Prostate gland (tissue), 2 donors: ENCODE data around the gene SPATA18.

Experiments used
- CTCF ChIP-seq, 4 experiments: fragments of 200-600 bp in 2 of 4; fragments of 450-650 bp in 2 of 4; sonication (generic) in 2 of 4; IDR thresholded peaks; 1 replicate in 3 of 4; 2 replicates in 1 of 4; pipeline ENCODE4 v1.5.1; 2016 to 2019; ENCODE audit warnings: antibody characterized with exemption in 4 of 4, mild to moderate bottlenecking in 2 of 4, moderate library complexity in 2 of 4
- POLR2A ChIP-seq: fragments of 450-650 bp; IDR thresholded peaks from one replicate; pipeline ENCODE4 v1.6.1; 2016; ENCODE audit warnings: antibody characterized with exemption, mild to moderate bottlenecking
- POLR2AphosphoS5 ChIP-seq: sonication (generic); formaldehyde crosslinking; IDR thresholded peaks from one replicate; pipeline ENCODE4 v1.6.1; 2017; ENCODE audit warnings: antibody characterized with exemption

DNA sequence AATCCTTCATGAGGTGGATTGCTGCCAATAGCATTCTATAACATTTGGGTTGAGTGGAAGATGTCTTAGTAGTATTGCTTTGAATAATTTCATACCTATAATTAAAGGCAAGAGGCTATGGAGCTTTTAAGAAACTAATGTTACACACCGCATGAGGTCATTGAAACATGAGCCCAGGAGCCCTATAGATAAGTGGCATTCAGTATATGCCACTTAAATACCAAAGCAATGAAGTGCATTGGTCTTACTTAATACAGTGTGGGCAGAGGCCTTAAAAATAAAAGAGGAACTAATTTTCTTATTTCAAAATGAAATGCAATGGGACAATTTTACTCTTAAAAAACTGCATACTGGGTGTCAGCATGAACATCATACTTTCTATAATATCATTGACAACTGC, 47.5 kb downstream of the SPATA18 start:
- TF ChIP-seq POLR2AphosphoS5, result no peak
- no peak for TF ChIP-seq CTCF (IDR thresholded peaks at IDR 0.05)
- TF ChIP-seq POLR2A, result no peak
